Osteoblast (primary cell): ENCODE results near the gene TACC2. TPM values are rescaled to one million over a fixed set of nuclear protein-coding genes. Genes with fewer than 3 reads are reported as not detected.

Experiments
- DNase-seq: peaks from one replicate; pipeline ENCODE4 v3.0.0; 2011; ENCODE audit warnings: low spot score, mixed read lengths; ENCODE audit not compliant: insufficient read length; ENCODE audit errors: missing footprints
- H2AFZ ChIP-seq: 2 replicates; pipeline ENCODE4 v1.6.0; 2011; ENCODE audit warnings: mild to moderate bottlenecking, low read length
- H3K27ac ChIP-seq: 2 replicates; pipeline ENCODE4 v1.5.1; 2011; ENCODE audit warnings: mild to moderate bottlenecking, low read depth, low read length, moderate library complexity
- H3K27me3 ChIP-seq: 2 replicates; pipeline ENCODE4 v1.6.0; 2012; ENCODE audit warnings: mild to moderate bottlenecking, control low read depth, inconsistent platforms, low read length, moderate library complexity; ENCODE audit not compliant: insufficient read depth
- H3K36me3 ChIP-seq: 2 replicates; pipeline ENCODE4 v1.5.1; 2011; ENCODE audit warnings: mild to moderate bottlenecking, low read length, control low read depth, moderate library complexity; ENCODE audit not compliant: insufficient read depth
- H3K4me1 ChIP-seq: 2 replicates; pipeline ENCODE4 v1.5.1; 2011; ENCODE audit warnings: mild to moderate bottlenecking, low read length, control low read depth, moderate library complexity; ENCODE audit not compliant: insufficient read depth
- H3K4me2 ChIP-seq: 2 replicates; pipeline ENCODE4 v1.6.0; 2011; ENCODE audit warnings: mild to moderate bottlenecking, low read length; ENCODE audit not compliant: insufficient read depth
- H3K4me3 ChIP-seq: fragments of 200-600 bp; sonication (generic); 3 replicates; pipeline ENCODE4 v1.5.1; 2012; ENCODE audit warnings: mild to moderate bottlenecking, low read length, inconsistent platforms; ENCODE audit not compliant: insufficient read depth
- H3K79me2 ChIP-seq: 2 replicates; pipeline ENCODE4 v1.6.0; 2012; ENCODE audit warnings: mild to moderate bottlenecking, low read length, control low read depth, inconsistent platforms; ENCODE audit not compliant: insufficient read depth
- H3K9me3 ChIP-seq: 2 replicates; pipeline ENCODE4 v1.5.1; 2011; ENCODE audit warnings: low read depth, low read length, control low read depth
- H4K20me1 ChIP-seq: 2 replicates; pipeline ENCODE4 v1.6.0; 2012; ENCODE audit warnings: mild to moderate bottlenecking, low read length, control low read depth; ENCODE audit not compliant: insufficient read depth
- CTCF ChIP-seq: IDR thresholded peaks from 2 replicates; pipeline ENCODE4 v1.5.1; 2011; ENCODE audit warnings: mild to moderate bottlenecking, low read depth, low read length, moderate library complexity; ENCODE audit errors: extremely low read depth
- total RNA-seq: library from RNA; depleted of rRNA; stranded (reverse); fragments of >200 nt; gene quantifications from 2 replicates; pipeline ENCODE4 v1.2.3, GENCODE V29; 2012

Gene TACC2
- total RNA-seq, 1 donor: 5.8 TPM

DNA sequence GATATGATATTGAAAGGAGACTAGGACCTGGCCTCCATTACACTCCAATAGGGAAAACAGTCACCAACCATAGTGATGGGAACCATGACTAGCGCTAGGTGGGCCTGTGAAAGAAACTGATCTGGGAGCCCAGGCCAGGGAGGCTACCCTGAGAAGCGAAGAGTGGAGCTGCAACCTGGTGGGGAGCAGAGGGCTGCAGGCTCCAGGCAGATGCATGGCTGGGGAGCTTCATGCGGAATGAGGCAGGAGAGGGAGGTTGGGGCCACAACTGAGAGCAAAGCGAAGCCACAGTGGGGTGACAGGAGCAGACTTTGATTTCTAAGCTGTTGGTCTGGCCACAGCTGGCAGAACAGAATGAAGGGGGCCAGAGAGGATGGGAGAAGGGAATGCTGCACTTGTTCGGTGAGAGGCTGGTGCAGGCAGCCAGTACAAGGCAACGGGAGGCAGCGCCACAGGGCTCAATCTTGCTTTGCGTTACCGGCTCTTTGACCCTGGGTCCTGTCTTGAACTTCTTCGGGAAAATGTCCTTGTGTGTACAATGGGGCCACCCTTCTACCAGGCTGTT, 88.4 kb downstream of the TACC2 start:
- no peak overlapping the region for H3K27ac ChIP-seq
- no peak overlapping the region for H3K4me2 ChIP-seq
- no peaks in the 10 kb centered on the region for H4K20me1 ChIP-seq
- H3K4me1 ChIP-seq: no peaks in the 10 kb centered on the region
- no peaks in the 10 kb centered on the region for H3K36me3 ChIP-seq
- no peak overlapping the region for H3K4me3 ChIP-seq
- TF ChIP-seq CTCF: no peak
- DNase-seq: no peak
- no peak overlapping the region for H2AFZ ChIP-seq
- no peaks in the 10 kb centered on the region for H3K9me3 ChIP-seq
- H3K27me3 ChIP-seq: peaks cover 13% of the 10 kb centered on the region
- H3K79me2 ChIP-seq: no peaks in the 10 kb centered on the region

- Histone ChIP-seq H3K27me3 (peaks cover 10% of the 10 kb centered on the region), H3K9me3 (no peaks in the 10 kb centered on the region), H3K79me2 (no peaks in the 10 kb centered on the region), H3K4me1 (no peaks in the 10 kb centered on the region), H3K27ac (no peak overlapping the region), H4K20me1 (no peaks in the 10 kb centered on the region), H3K36me3 (no peaks in the 10 kb centered on the region), H3K4me2 (no peak overlapping the region), H3K4me3 (no peak overlapping the region), H2AFZ (no peak overlapping the region)
- DNase-seq: no peak
- no peak for TF ChIP-seq CTCF
Observed at GRCh38 chr10:122078326-122078725, 89.4 kb downstream of the TACC2 start.

GRCh38 chr10:122078965-122079795, 90.2 kb downstream of the TACC2 start:
- no peak for DNase-seq
- no peaks in the 10 kb centered on the region for H3K9me3 ChIP-seq
- no peaks in the 10 kb centered on the region for H3K79me2 ChIP-seq
- H2AFZ ChIP-seq: no peak overlapping the region
- H3K4me2 ChIP-seq: no peak overlapping the region
- H3K27ac ChIP-seq: no peak overlapping the region
- no peaks in the 10 kb centered on the region for H4K20me1 ChIP-seq
- no peak for TF ChIP-seq CTCF
- peaks cover 17% of the 10 kb centered on the region for H3K27me3 ChIP-seq
- no peaks in the 10 kb centered on the region for H3K4me1 ChIP-seq
- H3K36me3 ChIP-seq: no peaks in the 10 kb centered on the region
- H3K4me3 ChIP-seq: no peak overlapping the region
